Activated naive CD8-positive, alpha-beta T cell treated with anti-CD3 and anti-CD28 coated beads, Interleukin-2, amount 50 U/mL, for 24 hours (primary cell): Measurements from ENCODE around the gene TMEM221.

Experiments
- ATAC-seq: fragments of 150-1000 bp; cut with Tn5 transposase; one replicate; pipeline ENCODE4 v1.10.0; 2021
- DNase-seq: peaks from one replicate; pipeline ENCODE4 v3.0.0; 2021
- H3K27ac Mint-ChIP-seq: one replicate; pipeline ENCODE4 v1.8.0; 2021; ENCODE audit warnings: mild to moderate bottlenecking, mixed read lengths
- H3K27me3 Mint-ChIP-seq: one replicate; pipeline ENCODE4 v1.8.0; 2021; ENCODE audit warnings: mixed read lengths
- H3K36me3 Mint-ChIP-seq: one replicate; pipeline ENCODE4 v1.8.0; 2021; ENCODE audit warnings: low read depth, mixed read lengths
- H3K4me1 Mint-ChIP-seq: one replicate; pipeline ENCODE4 v1.8.0; 2021; ENCODE audit warnings: mixed read lengths
- H3K4me3 Mint-ChIP-seq: one replicate; pipeline ENCODE4 v1.8.0; 2021; ENCODE audit warnings: mild to moderate bottlenecking, moderate library complexity, mixed read lengths
- H3K9me3 Mint-ChIP-seq: one replicate; pipeline ENCODE4 v1.8.0; 2021; ENCODE audit warnings: mixed read lengths

Gene TMEM221

DNA sequence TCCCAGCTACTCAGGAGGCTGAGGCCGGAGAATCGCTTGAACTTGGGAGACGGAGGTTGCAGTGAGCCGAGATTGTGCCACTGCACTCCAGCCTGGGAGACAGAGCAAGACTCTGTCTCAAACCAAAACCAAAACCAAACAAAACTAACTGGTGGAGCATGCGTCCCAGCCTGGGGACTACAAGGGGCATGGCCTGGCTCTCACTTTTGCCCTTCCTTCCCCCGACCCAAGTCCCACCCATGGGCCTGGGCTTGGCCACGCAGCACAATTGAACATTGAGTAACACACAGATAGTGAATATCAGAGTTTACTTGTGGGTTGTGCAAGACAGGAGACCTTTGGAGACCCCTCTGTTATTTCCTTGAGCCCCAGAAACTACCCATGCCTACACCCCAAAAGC is 13.2 kb downstream of the TMEM221 start:
- no peaks in the 10 kb centered on the region for H3K9me3 Mint-ChIP-seq

DNA sequence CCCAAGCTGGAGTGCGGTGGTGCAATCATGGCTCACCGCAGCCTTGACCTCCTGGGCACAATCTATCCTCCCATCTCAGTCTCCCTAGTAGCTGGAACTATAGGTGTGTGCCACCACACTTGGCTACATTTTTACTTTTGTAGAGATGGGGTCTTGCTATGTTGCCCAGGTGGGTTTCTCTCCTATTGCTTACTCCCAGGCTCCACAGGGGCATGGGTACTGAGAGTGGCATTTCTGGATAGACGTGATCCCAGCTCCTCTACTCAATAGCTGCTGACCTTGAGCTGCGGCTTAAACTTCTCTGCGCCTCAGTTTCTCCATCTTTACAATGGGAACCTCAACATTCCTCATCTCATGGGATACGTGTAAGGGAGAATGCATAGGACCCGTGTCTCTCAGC is 17.1 kb downstream of the TMEM221 start:
- ATAC-seq, result no peak
- no peak overlapping the region for H3K27ac Mint-ChIP-seq
- DNase-seq, result no peak
- no peaks in the 10 kb centered on the region for H3K4me1 Mint-ChIP-seq
- no peaks in the 10 kb centered on the region for H3K27me3 Mint-ChIP-seq
- no peak overlapping the region for H3K4me3 Mint-ChIP-seq
- no peaks in the 10 kb centered on the region for H3K9me3 Mint-ChIP-seq
- no peaks in the 10 kb centered on the region for H3K36me3 Mint-ChIP-seq

More for the DNA sequence above, 13.2 kb downstream of the TMEM221 start:
- H3K4me1 Mint-ChIP-seq, result no peaks in the 10 kb centered on the region
- ATAC-seq (no peak), DNase-seq (no peak)
- H3K27ac Mint-ChIP-seq, result no peak overlapping the region
- H3K36me3 Mint-ChIP-seq, result no peaks in the 10 kb centered on the region
- H3K27me3 Mint-ChIP-seq, result no peaks in the 10 kb centered on the region
- no peak overlapping the region for H3K4me3 Mint-ChIP-seq

DNA sequence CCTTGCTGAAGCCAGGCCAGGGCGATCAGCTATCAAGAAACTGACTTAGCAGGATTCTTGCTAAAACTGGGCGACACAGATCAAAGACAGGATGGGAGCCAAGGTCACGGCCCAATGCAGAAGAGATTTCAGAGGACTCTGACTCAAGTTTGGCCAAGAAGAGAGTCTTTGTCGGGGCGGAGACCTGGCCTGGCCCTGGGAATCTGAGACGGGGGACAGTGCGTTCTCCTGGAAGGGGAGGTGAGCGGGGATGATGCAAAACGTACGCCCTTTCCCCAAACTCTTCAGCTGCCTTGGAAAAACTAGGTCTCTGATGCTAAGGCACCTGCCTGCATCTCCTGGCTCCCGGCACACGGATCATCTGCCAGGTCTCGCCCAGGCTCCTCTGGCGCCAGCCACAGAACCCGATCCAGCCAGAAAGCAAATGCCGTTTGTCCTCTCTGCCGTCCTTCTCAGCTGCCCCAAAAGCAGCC is 18.8 kb downstream of the TMEM221 start:
- H3K4me3 Mint-ChIP-seq, result no peak overlapping the region
- no peaks in the 10 kb centered on the region for H3K27me3 Mint-ChIP-seq
- ATAC-seq, result no peak
- H3K9me3 Mint-ChIP-seq, result no peaks in the 10 kb centered on the region
- DNase-seq, result no peak
- no peaks in the 10 kb centered on the region for H3K4me1 Mint-ChIP-seq
- H3K27ac Mint-ChIP-seq, result no peak overlapping the region
- no peaks in the 10 kb centered on the region for H3K36me3 Mint-ChIP-seq

DNA sequence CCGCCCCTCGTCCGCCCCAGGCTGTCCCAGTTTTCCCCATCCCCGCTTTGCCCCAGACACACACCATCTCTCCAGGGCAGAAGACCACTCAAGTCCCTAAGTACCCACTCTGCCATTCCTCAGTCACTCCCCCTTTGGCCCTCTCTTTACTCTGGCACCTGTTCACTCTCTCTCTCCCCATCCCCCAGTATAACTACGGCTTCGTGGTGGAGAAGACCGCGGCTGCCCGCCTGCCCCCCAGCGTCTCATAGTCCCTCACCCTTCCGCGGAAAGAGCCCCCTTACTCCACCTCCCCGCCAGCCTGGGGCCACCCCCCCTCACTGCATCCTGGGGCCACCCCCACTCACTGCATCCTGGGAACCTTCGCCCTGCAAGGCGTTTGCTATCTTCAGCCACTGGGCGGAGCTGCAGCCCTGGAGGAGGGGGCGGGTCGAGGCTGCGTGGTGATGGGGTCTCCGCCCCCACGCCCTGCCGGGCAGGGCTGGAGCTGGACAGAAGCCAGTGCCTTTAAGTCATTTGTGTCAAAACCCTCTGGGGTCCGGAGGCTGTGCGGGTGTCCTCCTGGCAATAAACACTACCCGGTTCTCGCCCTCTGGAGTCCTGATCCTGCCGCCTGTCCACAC is 23.6 kb downstream of the TMEM221 start:
- DNase-seq (peak; percentile 52), ATAC-seq (peak; percentile 35)
- H3K27me3 Mint-ChIP-seq, result no peaks in the 10 kb centered on the region
- H3K27ac Mint-ChIP-seq, result no peak overlapping the region
- H3K9me3 Mint-ChIP-seq, result no peaks in the 10 kb centered on the region
- no peaks in the 10 kb centered on the region for H3K36me3 Mint-ChIP-seq
- no peak overlapping the region for H3K4me3 Mint-ChIP-seq
- H3K4me1 Mint-ChIP-seq, result peaks cover 5% of the 10 kb centered on the region

DNA sequence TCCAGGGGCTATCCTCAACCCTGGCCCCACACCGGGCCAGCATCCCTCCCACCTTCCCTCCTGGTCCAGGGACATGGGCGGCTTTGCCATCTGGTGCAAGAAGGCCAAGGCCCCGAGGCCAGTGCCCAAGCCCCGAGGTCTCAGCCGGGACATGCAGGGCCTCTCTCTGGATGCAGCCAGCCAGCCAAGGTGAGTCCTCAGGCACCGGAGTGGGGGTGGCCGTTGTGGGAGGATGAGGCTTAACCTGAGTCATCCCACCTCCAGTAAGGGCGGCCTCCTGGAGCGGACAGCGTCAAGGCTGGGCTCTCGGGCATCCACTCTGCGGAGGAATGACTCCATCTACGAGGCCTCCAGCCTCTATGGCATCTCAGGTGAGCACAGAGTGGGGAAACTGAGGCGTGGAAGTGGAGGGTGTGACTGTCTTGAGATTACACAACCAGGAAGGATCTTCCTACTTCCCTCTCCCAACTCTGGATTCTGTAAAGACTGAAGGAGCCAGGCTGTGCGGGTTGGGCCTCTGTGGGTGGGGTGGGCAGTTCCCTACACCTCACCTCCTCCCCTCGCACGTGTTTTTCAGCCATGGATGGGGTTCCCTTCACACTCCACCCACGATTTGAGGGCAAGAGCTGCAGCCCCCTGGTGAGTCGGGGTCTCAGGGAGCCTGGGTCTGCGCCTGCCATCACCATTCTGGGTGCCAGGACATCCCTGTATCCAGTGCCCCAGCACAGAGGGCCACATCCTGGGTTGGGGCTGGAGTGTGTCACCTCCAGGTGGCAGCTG is 24.8 kb downstream of the TMEM221 start:
- Mint-ChIP-seq H3K27ac (no peak overlapping the region), H3K27me3 (no peaks in the 10 kb centered on the region), H3K4me3 (no peak overlapping the region), H3K36me3 (no peaks in the 10 kb centered on the region), H3K4me1 (peaks cover 15% of the 10 kb centered on the region), H3K9me3 (no peaks in the 10 kb centered on the region)
- ATAC-seq (no peak), DNase-seq (no peak)

DNA sequence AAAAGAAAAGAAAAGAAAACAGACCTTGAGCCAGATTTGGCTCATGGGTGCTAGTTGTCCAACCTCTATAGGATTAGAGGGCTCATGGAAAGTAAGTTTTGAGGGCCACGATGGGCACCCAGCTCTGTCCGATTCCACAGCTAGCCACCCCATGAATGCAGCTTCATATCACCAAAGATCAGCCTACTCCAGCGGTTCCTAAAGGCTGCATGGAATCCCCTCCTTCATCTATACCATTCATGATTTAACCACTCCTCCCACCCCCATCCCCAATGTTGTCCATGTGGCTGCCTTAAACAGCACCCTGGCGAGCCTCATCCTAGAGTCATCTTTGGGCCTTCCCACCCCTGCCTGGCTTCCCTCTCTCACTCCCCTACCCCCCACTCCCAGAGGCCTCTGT is 26.5 kb downstream of the TMEM221 start:
- Mint-ChIP-seq H3K27ac (no peak overlapping the region), H3K27me3 (no peaks in the 10 kb centered on the region), H3K9me3 (no peaks in the 10 kb centered on the region), H3K4me3 (no peak overlapping the region), H3K36me3 (peaks cover under 1% of the 10 kb centered on the region), H3K4me1 (peaks cover 16% of the 10 kb centered on the region)
- ATAC-seq (no peak), DNase-seq (no peak)

DNA sequence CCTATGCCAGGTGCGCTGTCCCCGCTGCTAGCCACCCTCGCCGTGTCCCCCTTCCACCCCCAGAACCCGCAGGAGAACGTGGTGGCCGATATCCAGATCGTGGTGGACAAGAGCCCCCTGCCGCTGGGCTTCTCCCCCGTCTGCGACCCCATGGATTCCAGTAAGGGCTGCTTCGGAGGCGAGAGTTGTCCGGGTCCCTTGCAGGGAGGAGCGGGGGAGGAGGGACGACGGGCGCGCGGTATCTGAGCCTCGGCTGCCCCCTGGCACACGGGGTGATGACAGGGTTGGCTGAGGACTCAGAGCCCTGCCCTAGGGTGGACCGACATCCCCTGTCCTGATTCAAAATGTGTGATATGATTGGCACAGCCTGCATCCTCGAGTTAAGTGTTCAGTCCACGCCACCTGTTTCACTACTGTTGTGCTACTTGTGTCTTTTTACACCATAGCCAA is 28.0 kb downstream of the TMEM221 start:
- Mint-ChIP-seq H3K4me1 (peaks cover 16% of the 10 kb centered on the region), H3K4me3 (peak overlapping the region; percentile 88)
- peak; percentile 48 for DNase-seq

DNA sequence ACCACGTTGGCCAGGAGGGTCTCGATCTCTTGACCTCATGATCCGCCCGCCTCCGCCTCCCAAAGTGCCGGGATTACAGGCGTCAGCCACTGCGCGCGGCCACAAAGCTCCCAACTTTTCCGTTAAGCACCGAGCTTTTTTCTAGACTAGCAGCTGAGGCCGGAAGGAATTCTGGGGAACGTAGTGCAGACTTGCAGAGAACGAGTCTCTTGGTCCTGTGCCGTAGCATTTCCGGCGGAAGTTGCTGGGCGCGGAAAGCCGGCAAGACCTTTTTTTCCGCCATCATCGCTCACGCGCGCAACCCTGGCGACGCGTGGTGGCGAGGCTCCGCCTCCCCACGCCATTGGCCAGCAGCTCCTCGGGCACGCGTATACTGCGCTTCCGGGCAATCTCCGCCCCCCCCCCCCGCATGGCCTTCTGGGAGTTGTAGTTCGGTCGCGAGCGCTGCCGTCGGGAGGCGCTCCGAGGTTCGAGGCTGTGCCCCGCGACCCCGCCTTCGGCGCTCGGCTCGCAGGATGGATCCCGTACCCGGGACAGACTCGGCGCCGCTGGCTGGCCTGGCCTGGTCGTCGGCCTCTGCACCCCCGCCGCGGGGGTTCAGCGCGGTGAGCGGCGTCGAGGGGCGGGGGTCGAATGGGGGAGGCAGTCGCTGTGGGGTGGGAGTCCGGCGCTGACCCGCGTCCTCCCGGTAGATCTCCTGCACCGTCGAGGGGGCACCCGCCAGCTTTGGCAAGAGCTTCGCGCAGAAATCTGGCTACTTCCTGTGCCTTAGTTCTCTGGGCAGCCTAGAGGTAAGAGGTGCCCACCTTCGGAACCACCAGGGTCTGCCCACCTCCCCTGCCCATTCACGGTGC is 28.6 kb downstream of the TMEM221 start, which contains the start of gene MVB12A:
MVB12A (plus strand) TSS at position 427 of the 854 bp plus-strand sequence; CDS start at position 516, 89 bp downstream.
- no peaks in the 10 kb centered on the region for H3K27me3 Mint-ChIP-seq
- DNase-seq (peak; percentile 96), ATAC-seq (peak; percentile 96)
- H3K36me3 Mint-ChIP-seq, result peaks cover 2% of the 10 kb centered on the region
- peak within 1 kb of the TSS; percentile 88 for H3K4me3 Mint-ChIP-seq
- H3K4me1 Mint-ChIP-seq, result peaks cover 16% of the 10 kb centered on the region
- no peaks in the 10 kb centered on the region for H3K9me3 Mint-ChIP-seq
- H3K27ac Mint-ChIP-seq, result peak within 1 kb of the TSS; percentile 91

More for the DNA sequence above, 28.0 kb downstream of the TMEM221 start:
- Mint-ChIP-seq H3K27me3 (no peaks in the 10 kb centered on the region), H3K36me3 (peaks cover 2% of the 10 kb centered on the region), H3K27ac (no peak overlapping the region), H3K9me3 (no peaks in the 10 kb centered on the region)
- peak; percentile 41 for ATAC-seq

DNA sequence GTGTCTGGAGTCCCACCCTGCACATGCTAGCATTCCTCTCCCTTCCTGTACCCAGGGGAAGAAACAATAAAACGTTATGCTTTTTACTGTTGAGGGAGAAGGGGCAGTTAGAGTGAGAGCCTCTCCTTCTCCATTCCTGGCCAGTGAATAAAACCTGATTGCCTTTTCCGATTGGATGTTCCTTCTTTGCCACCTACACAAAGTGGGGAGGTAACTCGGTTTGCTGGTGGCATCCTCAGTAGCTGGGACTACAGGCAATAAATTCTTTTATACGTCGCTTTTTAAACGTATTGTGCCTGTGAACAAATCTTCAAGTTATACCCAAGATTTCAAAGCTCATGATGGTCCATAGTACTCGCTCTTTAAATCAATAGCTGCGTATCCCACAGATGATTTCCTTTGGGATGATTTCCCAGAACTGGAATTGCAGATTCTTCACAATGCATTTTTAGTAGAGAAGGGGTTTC is 29.3 kb downstream of the TMEM221 start:
- Mint-ChIP-seq H3K4me3 (peak overlapping the region; percentile 88), H3K9me3 (no peaks in the 10 kb centered on the region), H3K27ac (peak overlapping the region; percentile 91), H3K36me3 (peaks cover 4% of the 10 kb centered on the region), H3K27me3 (no peaks in the 10 kb centered on the region), H3K4me1 (peaks cover 16% of the 10 kb centered on the region)
- ATAC-seq, result no peak
- no peak for DNase-seq

DNA sequence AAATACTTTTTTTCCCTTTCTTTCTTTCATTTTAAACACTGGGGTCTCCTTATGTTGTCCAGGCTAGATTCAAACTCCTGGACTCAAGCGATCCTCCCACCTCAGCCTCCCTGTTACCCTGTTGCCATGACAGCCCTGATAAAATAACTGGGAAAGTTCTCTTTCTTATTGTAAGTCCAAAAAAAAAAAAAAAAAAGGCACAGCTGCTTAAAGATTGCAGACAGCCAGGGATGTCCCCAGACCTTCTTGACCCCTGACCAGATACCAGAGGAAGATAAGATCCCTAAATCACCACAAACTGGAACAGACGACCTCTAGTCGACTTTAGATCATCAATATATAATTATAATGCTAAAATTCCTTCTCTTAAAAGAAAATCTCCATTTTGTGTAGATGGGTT is 29.8 kb downstream of the TMEM221 start:
- H3K27ac Mint-ChIP-seq, result peak overlapping the region; percentile 91
- H3K4me1 Mint-ChIP-seq, result peaks cover 16% of the 10 kb centered on the region
- DNase-seq, result no peak

DNA sequence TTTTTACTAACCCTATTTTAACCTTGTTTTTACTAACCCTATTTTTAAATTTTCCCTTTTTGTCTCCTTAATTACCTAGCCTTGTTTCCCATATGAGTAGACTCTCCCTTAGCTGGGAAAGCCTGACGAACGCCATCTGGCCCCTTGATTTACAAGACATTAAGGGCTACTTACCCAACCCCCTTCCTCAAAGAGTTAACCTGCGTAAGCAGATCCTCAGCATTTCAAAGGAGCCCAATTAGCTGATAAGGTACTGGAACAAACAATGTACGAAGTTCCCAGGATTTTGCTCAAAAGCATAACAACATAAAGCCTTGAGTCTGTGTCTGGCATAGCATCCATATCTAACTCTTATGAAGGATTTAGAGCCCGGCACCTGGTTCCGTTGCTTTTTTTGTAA is 33.3 kb downstream of the TMEM221 start:
- H3K4me3 Mint-ChIP-seq, result no peak overlapping the region
- DNase-seq (no peak), ATAC-seq (no peak)
- no peak overlapping the region for H3K27ac Mint-ChIP-seq
- peaks cover 18% of the 10 kb centered on the region for H3K4me1 Mint-ChIP-seq
- no peaks in the 10 kb centered on the region for H3K9me3 Mint-ChIP-seq
- H3K36me3 Mint-ChIP-seq, result peaks cover 4% of the 10 kb centered on the region
- H3K27me3 Mint-ChIP-seq, result no peaks in the 10 kb centered on the region

More for the DNA sequence above, 29.8 kb downstream of the TMEM221 start:
- H3K36me3 Mint-ChIP-seq, result peaks cover 4% of the 10 kb centered on the region
- H3K27me3 Mint-ChIP-seq, result no peaks in the 10 kb centered on the region
- H3K4me3 Mint-ChIP-seq, result peak overlapping the region; percentile 88
- ATAC-seq, result no peak
- H3K9me3 Mint-ChIP-seq, result no peaks in the 10 kb centered on the region

DNA sequence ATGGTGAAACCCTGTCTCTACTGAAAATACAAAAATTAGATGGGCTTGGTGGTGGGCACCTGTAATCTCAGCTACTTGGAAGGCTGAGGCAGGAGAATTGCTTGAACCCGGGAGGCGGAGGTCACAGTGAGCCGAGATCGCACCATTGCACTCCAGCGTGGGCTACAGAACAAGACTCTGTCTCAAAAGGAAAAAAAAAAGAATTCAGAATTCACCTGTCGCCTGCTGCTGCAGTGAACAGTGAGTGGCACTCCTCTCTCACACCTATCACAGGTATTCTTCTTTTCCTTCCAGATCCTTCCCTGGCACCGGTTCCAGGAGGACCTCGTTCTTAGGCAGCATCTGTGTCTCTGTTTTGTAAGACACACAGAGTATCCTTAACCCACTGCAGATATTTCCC is 34.4 kb downstream of the TMEM221 start:
- H3K9me3 Mint-ChIP-seq, result no peaks in the 10 kb centered on the region
- H3K27ac Mint-ChIP-seq, result no peak overlapping the region
- peaks cover 4% of the 10 kb centered on the region for H3K36me3 Mint-ChIP-seq

DNA sequence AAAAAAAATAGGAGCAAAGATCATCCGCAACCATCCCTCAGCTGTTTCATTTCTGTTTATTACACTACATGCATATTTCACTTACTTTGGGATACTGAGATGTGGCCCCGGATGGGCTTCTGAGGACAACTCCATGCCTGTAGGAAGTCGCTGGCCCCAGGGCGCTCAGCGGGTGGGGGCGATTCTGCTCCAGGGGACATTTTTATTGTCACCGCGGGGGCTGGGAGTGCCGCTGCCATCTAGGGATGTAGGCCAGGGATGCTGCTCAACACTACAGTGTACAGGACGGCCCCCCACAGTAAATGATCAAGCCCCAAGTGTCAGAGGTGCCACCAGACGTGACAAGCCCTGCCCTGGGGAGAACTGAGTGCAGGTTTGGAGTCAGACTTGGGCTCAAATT is 36.7 kb downstream of the TMEM221 start:
- peaks cover 18% of the 10 kb centered on the region for H3K4me1 Mint-ChIP-seq
- peak overlapping the region; percentile 15 for H3K27ac Mint-ChIP-seq
- peaks cover 2% of the 10 kb centered on the region for H3K36me3 Mint-ChIP-seq

More for the DNA sequence above, 34.4 kb downstream of the TMEM221 start:
- H3K4me3 Mint-ChIP-seq, result no peak overlapping the region
- peaks cover 12% of the 10 kb centered on the region for H3K4me1 Mint-ChIP-seq
- H3K27me3 Mint-ChIP-seq, result no peaks in the 10 kb centered on the region
- DNase-seq, result no peak
- ATAC-seq, result no peak

DNA sequence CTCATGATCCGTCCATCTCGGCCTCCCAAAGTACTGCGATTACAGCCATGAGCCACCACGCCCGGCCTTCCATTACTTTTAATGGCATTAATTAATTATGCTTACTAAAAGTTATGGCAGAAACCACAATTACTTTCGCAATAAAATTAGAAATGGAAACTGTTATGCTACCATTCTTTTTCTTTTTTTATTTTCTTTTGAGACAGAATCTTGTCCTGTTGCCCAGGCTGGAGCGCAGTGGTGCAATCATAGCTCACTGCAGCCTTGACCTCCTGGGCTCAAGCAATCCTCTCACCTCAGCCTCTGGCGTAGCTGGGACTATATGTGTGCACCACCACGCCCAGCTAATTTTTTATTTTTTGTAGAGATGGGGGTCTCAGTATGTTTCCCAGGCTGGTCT is 38.5 kb downstream of the TMEM221 start:
- peaks cover 33% of the 10 kb centered on the region for H3K4me1 Mint-ChIP-seq
- ATAC-seq, result no peak
- no peak overlapping the region for H3K27ac Mint-ChIP-seq
- no peak for DNase-seq
- H3K27me3 Mint-ChIP-seq, result no peaks in the 10 kb centered on the region
- no peaks in the 10 kb centered on the region for H3K9me3 Mint-ChIP-seq
- peaks cover 2% of the 10 kb centered on the region for H3K36me3 Mint-ChIP-seq
- no peak overlapping the region for H3K4me3 Mint-ChIP-seq

More for the DNA sequence above, 36.7 kb downstream of the TMEM221 start:
- ATAC-seq, result no peak
- no peak overlapping the region for H3K4me3 Mint-ChIP-seq
- H3K27me3 Mint-ChIP-seq, result no peaks in the 10 kb centered on the region
- H3K9me3 Mint-ChIP-seq, result no peaks in the 10 kb centered on the region
- DNase-seq, result no peak
